Muscle of leg (tissue), 11 donors: Measurements from ENCODE around the gene HPSE2. TPM values are rescaled to one million over a fixed set of nuclear protein-coding genes. Genes with fewer than 3 reads are reported as not detected.

Source experiments
- DNase-seq: peaks from one replicate; pipeline ENCODE4 v3.0.0; 2013
- H3K27ac ChIP-seq: one replicate; pipeline ENCODE4 v1.5.1; 2013; ENCODE audit warnings: mild to moderate bottlenecking, low read length, control low read depth
- H3K27me3 ChIP-seq: one replicate; pipeline ENCODE4 v1.6.1; 2013; ENCODE audit warnings: low read length; ENCODE audit not compliant: control insufficient read depth, insufficient read depth
- H3K36me3 ChIP-seq: one replicate; pipeline ENCODE4 v1.6.1; 2013; ENCODE audit warnings: low read length; ENCODE audit not compliant: control insufficient read depth, insufficient read depth
- H3K4me1 ChIP-seq: one replicate; pipeline ENCODE4 v1.6.1; 2013; ENCODE audit warnings: low read length; ENCODE audit not compliant: control insufficient read depth, insufficient read depth
- H3K4me3 ChIP-seq: one replicate; pipeline ENCODE4 v1.5.1; 2013; ENCODE audit warnings: low read length, control low read depth
- H3K9me3 ChIP-seq: replicated peaks from 2 replicates; pipeline ENCODE4 v1.6.1; 2013; ENCODE audit warnings: low read depth, low read length; ENCODE audit not compliant: control insufficient read depth
- WGBS: methylation state at CpG from one replicate; pipeline ENCODE4 v1.1.5; 2013; ENCODE audit warnings: missing lambda C conversion rate; ENCODE audit not compliant: insufficient coverage; 5-methylcytosine and 5-hydroxymethylcytosine counted together
- polyA plus RNA-seq, 8 donors: library from polyadenylated mRNA; unstranded; fragments of 120-200 nt; gene quantifications; one replicate each; pipeline versions ENCODE4 v1.2.1 to v1.2.3, GENCODE V29; 2013; ENCODE audit warnings: inconsistent platforms in 1 of 8, low replicate concordance in 1 of 8; ENCODE audit not compliant: insufficient read length in 8 of 8, insufficient read depth in 1 of 8
- total RNA-seq: library from RNA; stranded (reverse); fragments of 120-200 nt; gene quantifications from one replicate; pipeline ENCODE4 v1.2.4, GENCODE V29; 2013

The HPSE2 gene
- total and polyA plus RNA-seq, 9 donors, result 0.04 to 0.57 (median 0.13) TPM; not detected in 2

DNA sequence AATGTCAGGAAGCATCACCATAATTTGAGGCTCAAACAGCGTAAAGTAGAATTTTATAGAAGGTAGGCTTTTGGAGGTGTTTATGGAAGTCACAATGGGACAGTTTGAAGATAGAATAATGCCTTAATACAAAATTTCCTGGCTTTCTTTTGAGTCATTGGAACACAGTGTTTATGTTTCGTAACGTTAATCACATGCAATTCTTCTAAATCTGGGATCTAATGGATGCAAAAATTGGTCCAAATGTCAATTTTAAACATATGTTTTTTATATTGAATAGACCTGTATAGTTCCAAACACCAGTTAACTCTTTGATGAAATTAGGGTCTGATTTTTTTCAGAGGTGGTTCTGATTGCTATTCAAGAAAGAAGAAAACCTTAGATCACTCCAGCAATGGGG, 702.4 kb downstream of the HPSE2 start:
- peaks cover 5% of the 10 kb centered on the region for H3K27me3 ChIP-seq
- no peaks in the 10 kb centered on the region for H3K9me3 ChIP-seq
- no peak overlapping the region for H3K27ac ChIP-seq
- WGBS, result no CpG with 5 or more reads among the region's 3 CpGs
- no peaks in the 10 kb centered on the region for H3K4me1 ChIP-seq
- H3K36me3 ChIP-seq, result no peaks in the 10 kb centered on the region
- peak; percentile 80 for DNase-seq
- H3K4me3 ChIP-seq, result no peak overlapping the region

DNA sequence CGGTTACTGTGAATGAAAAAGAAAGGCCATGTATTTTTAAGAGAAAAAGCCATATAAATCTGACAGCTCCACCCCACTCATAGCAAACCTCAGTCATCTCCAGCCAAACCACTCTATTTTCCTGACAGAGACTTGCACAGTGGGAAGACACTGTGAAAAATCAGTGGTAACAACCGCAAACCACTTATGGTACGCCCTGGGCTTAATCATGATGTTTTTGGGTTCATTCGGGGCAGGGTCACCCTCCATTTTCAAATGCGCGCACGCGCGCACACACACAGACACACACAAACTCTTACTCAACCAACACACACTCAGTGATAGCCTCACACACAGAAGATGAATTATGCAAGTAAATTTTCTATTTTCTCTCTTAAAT, 706.9 kb downstream of the HPSE2 start:
- no peak overlapping the region for H3K4me3 ChIP-seq
- no peak for DNase-seq
- H3K27ac ChIP-seq, result no peak overlapping the region
- H3K36me3 ChIP-seq, result no peaks in the 10 kb centered on the region
- WGBS, result no CpG with 5 or more reads among the region's 9 CpGs
- no peaks in the 10 kb centered on the region for H3K4me1 ChIP-seq
- H3K27me3 ChIP-seq, result peaks cover 4% of the 10 kb centered on the region
- no peaks in the 10 kb centered on the region for H3K9me3 ChIP-seq

DNA sequence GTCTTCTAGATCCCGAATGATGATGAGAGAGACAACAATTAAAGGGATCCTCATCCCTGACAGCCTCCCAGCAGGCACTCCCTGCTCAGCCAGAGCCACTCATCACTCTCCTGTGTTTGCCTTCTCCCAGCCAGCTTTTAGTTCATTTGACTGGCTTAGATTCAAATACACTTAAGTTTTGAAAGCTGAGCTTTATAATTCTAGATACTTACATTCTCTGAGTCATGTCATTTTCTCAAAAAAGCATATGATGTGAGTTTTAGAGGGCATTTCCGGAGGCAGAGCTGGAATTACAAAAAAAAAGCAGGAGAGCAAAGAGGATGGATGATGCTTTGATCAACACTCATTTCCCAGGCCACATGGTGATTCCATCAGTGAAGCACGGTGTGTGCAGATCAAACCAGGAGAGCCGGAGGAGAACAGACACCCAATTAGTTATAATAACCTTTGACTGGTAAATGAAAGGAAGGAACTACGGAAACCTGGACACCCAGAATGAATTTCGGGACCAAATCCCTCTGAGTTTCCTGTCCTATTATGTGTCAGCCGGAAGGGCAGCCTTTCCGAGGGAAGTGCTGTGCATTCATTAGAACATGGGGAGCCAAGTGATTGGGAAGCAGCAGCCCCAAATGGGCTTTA, 707.4 kb downstream of the HPSE2 start:
- 40% methylated on average over 1 of the region's 8 CpGs for WGBS
- H3K36me3 ChIP-seq, result no peaks in the 10 kb centered on the region
- H3K27ac ChIP-seq, result no peak overlapping the region
- no peaks in the 10 kb centered on the region for H3K4me1 ChIP-seq
- no peak overlapping the region for H3K4me3 ChIP-seq
- no peaks in the 10 kb centered on the region for H3K9me3 ChIP-seq
- peak; percentile 56 for DNase-seq
- H3K27me3 ChIP-seq, result peaks cover 4% of the 10 kb centered on the region

DNA sequence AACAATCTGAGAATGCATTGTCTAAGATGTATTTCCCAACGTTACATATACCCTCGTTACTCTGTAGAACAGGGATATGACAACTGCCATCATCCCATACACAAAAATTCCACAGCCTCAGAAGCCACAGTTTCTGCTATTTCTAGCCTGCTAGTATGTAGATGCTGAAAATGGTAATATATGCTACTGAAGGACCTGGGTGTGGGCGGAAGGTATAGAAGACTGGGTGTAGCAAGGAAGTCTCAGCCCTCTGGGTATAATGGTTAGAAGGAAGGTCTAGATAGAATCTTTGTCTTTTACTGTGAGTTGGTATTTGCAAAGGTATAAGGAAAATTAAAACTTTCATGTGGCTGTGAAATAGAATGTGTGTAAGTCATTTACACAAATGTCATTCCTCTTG, 709.7 kb downstream of the HPSE2 start:
- no peak overlapping the region for H3K27ac ChIP-seq
- no peaks in the 10 kb centered on the region for H3K4me1 ChIP-seq
- H3K27me3 ChIP-seq, result peaks cover 4% of the 10 kb centered on the region
- no peaks in the 10 kb centered on the region for H3K9me3 ChIP-seq
- H3K36me3 ChIP-seq, result no peaks in the 10 kb centered on the region
- no peak overlapping the region for H3K4me3 ChIP-seq
- no peak for DNase-seq
- 90% methylated on average over 1 of the region's 3 CpGs for WGBS

DNA sequence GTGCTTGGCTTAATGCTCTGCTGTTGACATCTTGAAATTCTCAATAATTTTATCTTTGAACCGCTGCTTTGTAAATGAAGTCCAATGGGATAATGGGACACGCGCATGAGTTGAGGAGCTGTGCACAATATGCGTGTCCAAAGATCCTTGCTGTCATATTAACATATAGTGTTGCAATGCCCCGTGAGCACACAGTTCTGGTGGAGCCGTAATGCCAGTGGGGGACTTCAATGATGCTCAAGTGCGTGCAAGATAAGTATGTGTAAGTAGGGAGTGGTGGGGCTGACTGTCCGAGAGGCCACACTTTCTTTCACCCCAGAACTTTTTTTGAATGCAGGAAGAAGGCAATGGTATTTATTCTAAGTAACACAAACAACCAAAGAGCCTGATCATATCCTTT, 711.5 kb downstream of the HPSE2 start:
- Histone ChIP-seq H3K9me3 (no peaks in the 10 kb centered on the region), H3K4me1 (peaks cover 5% of the 10 kb centered on the region), H3K36me3 (no peaks in the 10 kb centered on the region), H3K27me3 (no peaks in the 10 kb centered on the region), H3K27ac (no peak overlapping the region), H3K4me3 (no peak overlapping the region)
- no peak for DNase-seq
- 81% methylated on average over 3 of the region's 8 CpGs for WGBS

DNA sequence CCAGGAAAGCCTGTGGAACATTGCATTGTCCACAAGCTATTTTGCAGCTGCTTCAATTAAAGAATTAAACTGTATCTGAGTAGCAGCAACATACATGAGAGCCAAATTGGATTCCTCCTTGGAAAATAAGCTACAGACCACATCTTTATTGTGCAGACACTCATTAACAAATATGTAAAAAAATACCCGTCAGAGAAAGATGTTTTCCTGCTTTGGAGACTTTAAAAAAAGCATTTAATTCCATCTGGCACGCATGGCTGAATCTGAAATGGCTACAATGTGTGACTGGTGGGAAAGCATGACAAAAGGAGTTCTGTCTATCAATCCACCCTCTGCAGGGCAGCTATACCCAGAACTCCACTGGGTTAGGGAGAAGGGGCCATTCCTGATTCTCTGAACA, 715.8 kb downstream of the HPSE2 start:
- Histone ChIP-seq H3K4me1 (peaks cover 5% of the 10 kb centered on the region), H3K36me3 (no peaks in the 10 kb centered on the region), H3K27me3 (no peaks in the 10 kb centered on the region), H3K4me3 (no peak overlapping the region), H3K27ac (no peak overlapping the region), H3K9me3 (no peaks in the 10 kb centered on the region)
- no CpG with 5 or more reads among the region's 2 CpGs for WGBS
- DNase-seq, result peak; percentile 60

DNA sequence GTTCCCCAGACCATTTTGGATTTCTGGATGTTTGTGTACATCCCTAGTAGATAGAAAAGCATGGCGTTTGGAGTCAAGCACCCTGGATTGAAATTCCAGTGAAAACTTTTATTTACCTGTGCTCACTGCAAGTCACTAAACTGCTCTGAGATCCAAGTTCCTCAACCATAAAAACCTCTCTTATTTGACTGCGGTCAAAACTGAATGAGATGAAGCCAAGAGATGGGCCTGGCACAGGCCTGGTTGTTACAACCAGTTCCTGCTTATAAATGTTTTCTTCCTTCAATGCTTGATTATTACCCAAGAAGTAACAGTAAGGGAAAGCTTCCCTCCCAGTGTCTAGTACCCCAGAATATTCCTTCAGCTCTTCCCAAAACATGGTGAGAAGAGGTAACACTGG, 718.0 kb downstream of the HPSE2 start:
- Histone ChIP-seq H3K9me3 (no peaks in the 10 kb centered on the region), H3K27ac (no peak overlapping the region), H3K36me3 (no peaks in the 10 kb centered on the region), H3K27me3 (no peaks in the 10 kb centered on the region), H3K4me3 (no peak overlapping the region), H3K4me1 (peaks cover 5% of the 10 kb centered on the region)
- no CpG with 5 or more reads among the region's 2 CpGs for WGBS
- no peak for DNase-seq

DNA sequence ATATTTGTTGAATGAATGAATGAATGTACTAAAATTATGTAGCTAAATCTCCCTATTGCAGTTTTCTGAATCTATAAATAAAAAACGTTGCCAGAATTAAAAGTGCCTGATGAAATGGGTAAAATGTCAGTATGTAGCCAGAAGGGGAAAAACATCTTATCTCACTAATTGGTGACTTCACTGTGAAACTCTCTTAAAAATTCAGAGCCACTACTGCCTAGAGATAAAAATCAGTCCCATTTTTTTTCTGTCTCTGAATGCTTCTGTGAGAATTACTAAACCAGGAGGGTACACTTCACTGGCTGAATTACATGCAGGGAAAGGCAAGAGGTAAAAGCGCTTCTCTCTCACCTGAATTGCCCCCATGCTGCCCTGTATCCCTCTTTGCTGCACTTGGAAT, 719.3 kb downstream of the HPSE2 start:
- Histone ChIP-seq H3K9me3 (no peaks in the 10 kb centered on the region), H3K36me3 (no peaks in the 10 kb centered on the region), H3K4me1 (peaks cover 5% of the 10 kb centered on the region), H3K27ac (no peak overlapping the region), H3K4me3 (no peak overlapping the region), H3K27me3 (no peaks in the 10 kb centered on the region)
- no peak for DNase-seq
- WGBS, result no CpG with 5 or more reads among the region's 2 CpGs

DNA sequence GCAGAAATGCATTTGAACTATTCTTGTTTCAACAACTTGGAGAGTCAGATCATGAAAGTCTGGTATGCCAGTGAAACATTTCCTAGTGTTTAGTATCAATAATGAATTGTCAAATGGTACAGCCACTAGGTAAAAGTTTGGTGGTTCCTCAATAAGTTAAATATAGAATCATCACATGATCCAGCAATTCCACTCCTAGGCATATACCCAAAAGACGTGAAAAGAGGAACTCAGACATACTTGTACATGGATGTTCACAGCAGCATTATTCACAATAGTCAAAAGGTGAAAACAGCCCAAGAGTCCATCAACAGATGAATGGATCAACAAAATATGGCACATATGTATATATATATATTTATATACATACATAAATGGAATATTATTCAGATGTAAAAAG, 721.9 kb downstream of the HPSE2 start:
- Histone ChIP-seq H3K4me3 (no peak overlapping the region), H3K36me3 (no peaks in the 10 kb centered on the region), H3K27ac (no peak overlapping the region), H3K9me3 (no peaks in the 10 kb centered on the region), H3K27me3 (no peaks in the 10 kb centered on the region), H3K4me1 (no peaks in the 10 kb centered on the region)
- WGBS, result no CpG with 5 or more reads among the region's 1 CpG
- DNase-seq, result no peak

DNA sequence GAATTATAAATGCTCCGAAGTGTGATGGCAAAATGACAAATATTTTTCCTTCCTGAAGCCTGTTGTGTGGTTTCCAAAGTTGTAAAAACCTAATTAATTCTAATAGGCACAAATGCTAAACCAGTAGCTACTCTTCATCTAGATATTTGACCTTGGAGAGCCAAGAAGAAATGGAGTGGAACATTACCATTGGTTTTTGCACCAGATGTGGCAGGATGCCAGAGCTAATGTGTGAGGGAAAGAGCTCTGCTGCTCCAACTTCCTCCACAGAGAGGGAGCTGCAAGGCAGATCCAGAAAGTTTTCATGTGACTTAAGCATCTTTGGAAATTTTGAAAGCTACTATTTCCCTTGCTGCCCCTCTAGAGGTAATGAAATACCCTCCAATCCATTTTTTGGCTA, 723.8 kb downstream of the HPSE2 start:
- Histone ChIP-seq H3K4me3 (no peak overlapping the region), H3K27ac (no peak overlapping the region), H3K4me1 (no peaks in the 10 kb centered on the region), H3K27me3 (no peaks in the 10 kb centered on the region), H3K9me3 (no peaks in the 10 kb centered on the region), H3K36me3 (no peaks in the 10 kb centered on the region)
- DNase-seq, result peak; percentile 78
- WGBS, result no CpG with 5 or more reads among the region's 1 CpG

DNA sequence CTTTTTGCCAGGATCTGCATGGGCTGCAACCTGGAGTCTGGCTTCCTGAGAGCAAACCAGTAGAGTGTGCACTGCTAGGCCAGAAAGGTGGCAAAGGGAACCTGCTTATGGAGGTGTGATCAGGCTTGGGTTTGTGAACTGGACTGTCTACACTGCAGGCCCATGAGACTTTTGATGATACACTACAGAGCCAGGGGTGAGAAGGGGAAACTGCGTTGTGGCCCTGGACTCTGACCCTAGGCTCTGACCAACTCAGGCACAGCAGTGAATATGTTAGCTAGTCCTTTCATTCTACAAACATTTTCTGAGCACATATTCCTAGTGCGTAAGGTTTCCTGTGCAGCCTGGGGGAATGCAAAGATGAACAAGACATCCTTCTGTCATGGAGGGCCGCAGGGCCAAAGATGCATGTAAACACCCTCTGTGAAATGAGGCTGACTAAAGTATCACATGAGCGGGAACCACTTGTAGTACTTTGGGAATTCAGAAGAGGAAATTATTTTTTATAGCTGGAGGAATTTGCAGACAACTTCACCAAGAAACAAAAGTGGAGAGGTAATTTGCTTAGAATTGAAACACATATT, 725.1 kb downstream of the HPSE2 start:
- no peak for DNase-seq
- Histone ChIP-seq H3K27ac (no peak overlapping the region), H3K36me3 (no peaks in the 10 kb centered on the region), H3K9me3 (no peaks in the 10 kb centered on the region), H3K4me3 (no peak overlapping the region), H3K27me3 (no peaks in the 10 kb centered on the region), H3K4me1 (no peaks in the 10 kb centered on the region)
- 61% methylated on average over 3 of the region's 4 CpGs for WGBS
